Measurements from ENCODE around the gene LYPD4. TPM values are rescaled to one million over a fixed set of nuclear protein-coding genes. Genes with fewer than 3 reads are reported as not detected.
A peak's percentile ranks its signal among the peaks of the same experiment; 100 is the strongest.
"Not testable (repeated sequence)": the region's sequence is repeated elsewhere in the genome, so short reads cannot be mapped to it uniquely, and the experiment has no call there.

The LYPD4 gene
- total RNA-seq, 1 donor from 2014 or later, result not detected

- no peaks in the 10 kb centered on the region for H3K79me2 ChIP-seq (ENCODE audit: low read depth)
- H3K4me2 ChIP-seq, result no peak within 1 kb of the TSS
- no peak within 1 kb of the TSS for H2AFZ ChIP-seq (replicated peaks)
- peaks cover 18% of the 10 kb centered on the region for H3F3A ChIP-seq (ENCODE audit: low read depth)
- no peaks in the 10 kb centered on the region for H3K4me1 ChIP-seq
- H3K9me3 ChIP-seq (ENCODE audit: low read depth), result no peaks in the 10 kb centered on the region
- no peaks in the 10 kb centered on the region for H3K36me3 Mint-ChIP-seq
- H3K9ac ChIP-seq, result no peak within 1 kb of the TSS
- peaks cover 37% of the 10 kb centered on the region for H3K27me3 ChIP-seq
- H3K27me3 Mint-ChIP-seq (ENCODE audit: insufficient read depth, low read depth), result peaks cover 20% of the 10 kb centered on the region
- no peaks in the 10 kb centered on the region for H3K9me3 Mint-ChIP-seq
- no peak within 1 kb of the TSS for H3K27ac Mint-ChIP-seq
- no peak for DNase-seq (ENCODE audit: low spot score)
- TF ChIP-seq EZH2phosphoT487 (IDR thresholded peaks at IDR 0.05), result no peak
- no peak for TF ChIP-seq CTCF (IDR thresholded peaks at IDR 0.05)
- no peak for TF ChIP-seq EZH2 (IDR thresholded peaks at IDR 0.05)
- no peaks in the 10 kb centered on the region for H3K36me3 ChIP-seq
- H3K4me3 ChIP-seq, result no peak within 1 kb of the TSS
- peaks cover 1% of the 10 kb centered on the region for H3K4me1 Mint-ChIP-seq
- peaks cover 15% of the 10 kb centered on the region for H4K20me1 ChIP-seq (ENCODE audit: low read depth)
- no peak within 1 kb of the TSS for H3K27ac ChIP-seq
- no peak within 1 kb of the TSS for H3K4me3 Mint-ChIP-seq
These were observed 32.7 kb upstream of the LYPD4 start, which contains the start of gene CD79A for GRCh38 chr19:41876847-41877832. Gene CD79A (plus strand): TSS chr19:41877279. CDS start chr19:41877305, 26 bp downstream.

- not testable (repeated sequence) for H3K9me3 ChIP-seq (ENCODE audit: low read depth); H3K4me3 Mint-ChIP-seq; H3K4me1 ChIP-seq; H3K36me3 ChIP-seq; H3K27ac Mint-ChIP-seq; H3K27ac ChIP-seq; DNase-seq (ENCODE audit: low spot score); H3K9ac ChIP-seq; H3K9me3 Mint-ChIP-seq; H3K36me3 Mint-ChIP-seq; H3K4me2 ChIP-seq; H3K4me1 Mint-ChIP-seq; H3K4me3 ChIP-seq; H2AFZ ChIP-seq (replicated peaks); H3K79me2 ChIP-seq (ENCODE audit: low read depth)
- peaks cover 25% of the 10 kb centered on the region for H3K27me3 ChIP-seq
- H4K20me1 ChIP-seq (ENCODE audit: low read depth), result peaks cover 27% of the 10 kb centered on the region
- peaks cover 12% of the 10 kb centered on the region for H3K27me3 Mint-ChIP-seq (ENCODE audit: insufficient read depth, low read depth)
- H3F3A ChIP-seq (ENCODE audit: low read depth), result peaks cover 26% of the 10 kb centered on the region
These were observed 31.5 kb upstream of the LYPD4 start for GRCh38 chr19:41875973-41876372.

- no peaks in the 10 kb centered on the region for H3K36me3 ChIP-seq
- no peak overlapping the region for H2AFZ ChIP-seq (replicated peaks)
- no peak overlapping the region for H3K9ac ChIP-seq
- TF ChIP-seq EZH2 (IDR thresholded peaks at IDR 0.05) (no peak), EZH2phosphoT487 (IDR thresholded peaks at IDR 0.05) (no peak), CTCF (IDR thresholded peaks at IDR 0.05) (peak; percentile 79)
- peaks cover 51% of the 10 kb centered on the region for H3F3A ChIP-seq (ENCODE audit: low read depth)
- Mint-ChIP-seq H3K27ac (no peak overlapping the region), H3K36me3 (peaks cover 7% of the 10 kb centered on the region), H3K4me1 (no peaks in the 10 kb centered on the region), H3K9me3 (no peaks in the 10 kb centered on the region), H3K27me3 (ENCODE audit: insufficient read depth, low read depth) (peaks cover 3% of the 10 kb centered on the region), H3K4me3 (no peak overlapping the region)
- no peaks in the 10 kb centered on the region for H3K4me1 ChIP-seq
- peak; percentile 87 for DNase-seq (ENCODE audit: low spot score)
- peaks cover 7% of the 10 kb centered on the region for H3K79me2 ChIP-seq (ENCODE audit: low read depth)
- no peak overlapping the region for H3K27ac ChIP-seq
- peaks cover 54% of the 10 kb centered on the region for H4K20me1 ChIP-seq (ENCODE audit: low read depth)
- H3K9me3 ChIP-seq (ENCODE audit: low read depth), result no peaks in the 10 kb centered on the region
- no peak overlapping the region for H3K4me3 ChIP-seq
- peaks cover 5% of the 10 kb centered on the region for H3K27me3 ChIP-seq
- no peak overlapping the region for H3K4me2 ChIP-seq
These were observed 28.5 kb upstream of the LYPD4 start for GRCh38 chr19:41872775-41873647.
